Measurements from ENCODE around the gene DCHS2. TPM values are rescaled to one million over a fixed set of nuclear protein-coding genes. Genes with fewer than 3 reads are reported as not detected.
A peak's percentile ranks its signal among the peaks of the same experiment; 100 is the strongest.

The DCHS2 gene
- total RNA-seq, 1 donor from 2014 or later, result 0.13 TPM

DNA sequence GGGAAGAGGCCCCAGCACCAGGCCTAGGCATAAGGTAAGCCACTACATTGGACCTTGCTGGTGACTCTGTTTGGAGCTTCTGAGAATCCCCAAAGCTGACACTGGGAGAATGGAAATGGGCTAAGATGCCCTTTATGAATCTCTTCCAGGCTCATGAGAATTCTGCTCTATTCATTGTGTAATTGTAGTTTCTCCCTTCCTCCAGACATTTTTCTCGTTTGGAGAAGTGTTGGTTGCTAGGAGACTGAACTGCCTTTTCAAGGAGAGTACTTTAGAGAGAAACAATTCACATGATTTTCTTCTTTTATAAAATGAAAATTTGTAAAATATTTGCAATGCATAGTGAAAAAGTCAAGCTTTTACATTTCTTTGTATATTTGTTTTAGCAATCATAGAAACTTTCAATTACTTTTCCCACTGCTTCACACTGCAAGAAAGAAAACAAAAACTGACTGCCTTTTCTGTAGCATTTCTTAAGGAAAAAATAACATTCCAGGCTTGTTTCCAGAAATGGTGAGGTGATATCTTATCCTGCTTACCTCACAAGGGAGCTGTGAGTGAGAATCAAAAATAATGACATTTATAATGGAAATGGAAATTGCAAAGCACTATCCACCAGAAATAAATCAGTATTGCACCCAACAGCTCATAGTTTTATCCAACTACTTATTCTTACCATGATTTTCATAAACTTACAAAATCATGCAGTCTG is 24.9 kb upstream of the DCHS2 start:
- no peak for TF ChIP-seq CTCF (IDR thresholded peaks at IDR 0.05)
- H3K4me3 Mint-ChIP-seq (ENCODE audit: unreplicated experiment), result no peak overlapping the region
- no peaks in the 10 kb centered on the region for H3K9me3 Mint-ChIP-seq (ENCODE audit: unreplicated experiment)
- no peaks in the 10 kb centered on the region for H3K4me1 Mint-ChIP-seq (ENCODE audit: unreplicated experiment)
- no peak for DNase-seq (ENCODE audit: extremely low spot score, unreplicated experiment)
- H3K36me3 Mint-ChIP-seq (ENCODE audit: unreplicated experiment), result no peaks in the 10 kb centered on the region
- peaks cover 58% of the 10 kb centered on the region for H3K27me3 Mint-ChIP-seq (ENCODE audit: unreplicated experiment)
- no peak overlapping the region for H3K27ac Mint-ChIP-seq (ENCODE audit: unreplicated experiment)

DNA sequence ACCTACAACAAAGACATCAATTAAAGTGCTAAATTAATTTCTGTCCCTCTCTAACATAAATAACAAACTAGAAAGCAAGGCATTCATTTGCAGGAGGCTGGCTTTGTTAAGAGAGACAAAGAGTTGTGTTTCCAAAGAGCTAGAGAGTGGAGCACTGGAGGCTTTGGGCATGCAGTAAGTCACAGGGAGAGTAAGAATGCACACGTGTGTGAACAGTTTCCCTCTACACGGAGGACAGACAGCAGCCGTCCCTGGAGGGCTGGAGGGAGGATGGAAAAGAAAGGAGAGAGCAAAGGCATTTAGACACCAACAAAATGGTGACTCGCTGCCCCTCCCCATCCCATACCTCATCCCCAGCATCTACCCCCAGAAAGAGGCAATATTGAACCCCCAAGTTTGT is 20.4 kb upstream of the DCHS2 start:
- no peak overlapping the region for H3K4me3 Mint-ChIP-seq (ENCODE audit: unreplicated experiment)
- H3K4me1 Mint-ChIP-seq (ENCODE audit: unreplicated experiment), result no peaks in the 10 kb centered on the region
- H3K27ac Mint-ChIP-seq (ENCODE audit: unreplicated experiment), result no peak overlapping the region

DNA sequence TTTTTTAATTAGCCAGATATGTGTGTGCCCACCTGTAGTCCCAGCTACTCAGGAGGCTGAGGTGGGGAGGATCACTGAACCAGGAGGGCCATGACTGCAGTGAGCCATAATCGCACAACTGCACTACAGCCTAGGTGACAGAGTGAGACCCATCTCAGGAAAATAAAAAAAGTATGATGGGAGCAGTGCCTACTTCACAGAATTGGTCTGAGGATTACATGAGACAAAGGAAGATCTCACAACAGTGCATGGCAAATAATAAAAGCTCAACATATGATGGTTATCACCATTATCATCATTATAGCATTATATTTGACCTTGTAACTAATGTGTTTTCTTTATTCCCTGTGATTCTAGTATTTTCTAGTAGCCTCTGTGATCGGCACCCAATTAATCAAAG is 19.9 kb upstream of the DCHS2 start:
- Mint-ChIP-seq H3K4me3 (ENCODE audit: unreplicated experiment) (no peak overlapping the region), H3K27me3 (ENCODE audit: unreplicated experiment) (peaks cover 50% of the 10 kb centered on the region), H3K27ac (ENCODE audit: unreplicated experiment) (no peak overlapping the region), H3K9me3 (ENCODE audit: unreplicated experiment) (no peaks in the 10 kb centered on the region), H3K4me1 (ENCODE audit: unreplicated experiment) (no peaks in the 10 kb centered on the region), H3K36me3 (ENCODE audit: unreplicated experiment) (no peaks in the 10 kb centered on the region)
- DNase-seq (ENCODE audit: extremely low spot score, unreplicated experiment), result no peak
- TF ChIP-seq CTCF (IDR thresholded peaks at IDR 0.05), result no peak

More for the DNA sequence above, 20.4 kb upstream of the DCHS2 start:
- no peaks in the 10 kb centered on the region for H3K36me3 Mint-ChIP-seq (ENCODE audit: unreplicated experiment)
- no peaks in the 10 kb centered on the region for H3K9me3 Mint-ChIP-seq (ENCODE audit: unreplicated experiment)
- peaks cover 50% of the 10 kb centered on the region for H3K27me3 Mint-ChIP-seq (ENCODE audit: unreplicated experiment)
- TF ChIP-seq CTCF (IDR thresholded peaks at IDR 0.05), result no peak
- DNase-seq (ENCODE audit: extremely low spot score, unreplicated experiment), result no peak

- H3K9me3 Mint-ChIP-seq (ENCODE audit: unreplicated experiment), result no peaks in the 10 kb centered on the region
- no peak for TF ChIP-seq CTCF (IDR thresholded peaks at IDR 0.05)
- no peak for DNase-seq (ENCODE audit: extremely low spot score, unreplicated experiment)
- no peaks in the 10 kb centered on the region for H3K36me3 Mint-ChIP-seq (ENCODE audit: unreplicated experiment)
- peaks cover 57% of the 10 kb centered on the region for H3K27me3 Mint-ChIP-seq (ENCODE audit: unreplicated experiment)
- H3K27ac Mint-ChIP-seq (ENCODE audit: unreplicated experiment), result no peak overlapping the region
- no peaks in the 10 kb centered on the region for H3K4me1 Mint-ChIP-seq (ENCODE audit: unreplicated experiment)
- no peak overlapping the region for H3K4me3 Mint-ChIP-seq (ENCODE audit: unreplicated experiment)
Observed at GRCh38 chr4:154507156-154507555, 15.6 kb upstream of the DCHS2 start.

DNA sequence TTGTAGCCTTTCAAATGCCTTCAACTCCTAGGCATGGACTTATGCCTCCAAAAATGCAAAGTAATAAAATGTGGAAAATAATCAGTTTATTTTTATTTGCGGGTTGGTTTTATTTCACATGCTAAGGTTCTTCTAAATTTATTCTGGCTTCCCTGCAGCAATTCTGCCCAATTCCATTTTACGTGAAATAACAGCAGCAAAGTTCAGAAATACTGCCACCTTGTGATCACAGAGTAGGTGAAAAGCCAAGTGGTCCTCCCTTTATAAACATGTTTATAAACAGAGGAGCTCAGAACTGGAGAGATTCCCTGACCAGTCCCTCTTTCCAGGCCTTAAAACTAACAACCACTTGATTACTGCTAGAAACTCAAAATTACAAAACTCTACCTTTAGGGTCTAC is 14.7 kb upstream of the DCHS2 start:
- H3K9me3 Mint-ChIP-seq (ENCODE audit: unreplicated experiment), result no peaks in the 10 kb centered on the region
- DNase-seq (ENCODE audit: extremely low spot score, unreplicated experiment), result no peak
- no peak overlapping the region for H3K4me3 Mint-ChIP-seq (ENCODE audit: unreplicated experiment)
- H3K27me3 Mint-ChIP-seq (ENCODE audit: unreplicated experiment), result peaks cover 60% of the 10 kb centered on the region
- no peaks in the 10 kb centered on the region for H3K4me1 Mint-ChIP-seq (ENCODE audit: unreplicated experiment)
- H3K36me3 Mint-ChIP-seq (ENCODE audit: unreplicated experiment), result no peaks in the 10 kb centered on the region
- peak; percentile 61 for TF ChIP-seq CTCF (IDR thresholded peaks at IDR 0.05)
- H3K27ac Mint-ChIP-seq (ENCODE audit: unreplicated experiment), result no peak overlapping the region
